SK-N-SH (cell line): Measurements from ENCODE around the gene RBPJL.

Experiments used
- EP300 ChIP-seq, 2 experiments: IDR thresholded peaks; 2 replicates each; pipeline versions ENCODE4 v1.4.0 to v1.6.1; 2012; ENCODE audit warnings: borderline replicate concordance in 1 of 2, low read depth in 1 of 2, low read length in 1 of 2
- EZH2phosphoT487 ChIP-seq: fragments of 200-600 bp; sonication (generic); IDR thresholded peaks from 2 replicates; pipeline ENCODE4 v1.6.1; 2017; ENCODE audit warnings: low read depth, mixed run types, mild to moderate bottlenecking, antibody characterized with exemption, moderate library complexity, borderline replicate concordance
- FOSL2 ChIP-seq: IDR thresholded peaks from 2 replicates; pipeline ENCODE4 v1.4.0; 2012; ENCODE audit warnings: low read depth, mild to moderate bottlenecking, moderate library complexity, borderline replicate concordance
- GABPA ChIP-seq: IDR thresholded peaks from 2 replicates; pipeline ENCODE4 v1.4.0; 2012; ENCODE audit warnings: low read depth, mild to moderate bottlenecking
- MEF2A ChIP-seq: IDR thresholded peaks from 2 replicates; pipeline ENCODE4 v1.4.0; 2012; ENCODE audit warnings: low read depth, borderline replicate concordance
- NFIC ChIP-seq: IDR thresholded peaks from 2 replicates; pipeline ENCODE4 v1.4.0; 2012; ENCODE audit warnings: borderline replicate concordance
- NRF1 ChIP-seq: IDR thresholded peaks from 2 replicates; pipeline ENCODE4 v1.6.1; 2012; ENCODE audit warnings: low read depth, mild to moderate bottlenecking, low read length
- POLR2AphosphoS5 ChIP-seq: IDR thresholded peaks from 2 replicates; pipeline ENCODE4 v1.6.1; 2012; ENCODE audit warnings: low read depth, low read length
- RAD21 ChIP-seq: IDR thresholded peaks from 2 replicates; pipeline ENCODE4 v1.6.1; 2012; ENCODE audit warnings: mild to moderate bottlenecking, low read length
- REST ChIP-seq: IDR thresholded peaks from 2 replicates; pipeline ENCODE4 v1.6.1; 2012; ENCODE audit warnings: mild to moderate bottlenecking, low read depth, low read length, moderate library complexity
- TAF1 ChIP-seq: IDR thresholded peaks from 2 replicates; pipeline ENCODE4 v1.6.1; 2012; ENCODE audit warnings: low read depth, mild to moderate bottlenecking, low read length, moderate library complexity, borderline replicate concordance
- TF ChIP-seq, protein P1 (sequence below): fragments of 200-600 bp; sonication (generic); IDR thresholded peaks from 2 replicates; pipeline ENCODE4 v1.6.1; 2017; ENCODE audit warnings: antibody characterized with exemption, mild to moderate bottlenecking, moderate library complexity
- TF ChIP-seq, protein P2 (sequence below): fragments of 150-350 bp; IDR thresholded peaks from 2 replicates; pipeline ENCODE4 v1.6.1; 2017; ENCODE audit warnings: antibody characterized with exemption, low read length, low read depth, borderline replicate concordance

DNA sequence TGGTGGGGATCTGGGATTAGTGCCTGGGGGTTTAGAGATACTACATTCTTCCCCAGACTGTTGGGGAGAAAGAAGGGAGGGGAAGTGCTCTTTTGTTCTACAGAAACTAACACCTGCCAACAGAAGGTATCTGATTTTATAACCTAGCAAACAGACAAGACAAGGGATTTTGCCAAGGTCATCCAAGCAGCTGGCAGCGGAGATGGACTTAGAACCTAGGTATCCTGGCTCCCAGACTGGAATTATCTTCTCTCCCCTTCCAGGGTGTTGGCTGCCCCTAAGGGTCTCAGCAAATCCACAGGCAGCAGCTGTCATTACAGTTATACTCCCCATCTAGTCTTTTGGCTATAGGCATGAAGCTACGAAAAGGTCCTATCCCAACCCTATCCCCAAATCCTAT is 33.2 kb downstream of the RBPJL start:
- TF ChIP-seq EP300 (IDR thresholded peaks at IDR 0.05; ENCODE audit: borderline replicate concordance in 1 of 2, low read depth in 1 of 2, low read length in 1 of 2) (no peak), NRF1 (no peak), RAD21 (no peak), TAF1 (no peak), NFIC (no peak), GABPA (no peak), REST (no peak), POLR2AphosphoS5 (no peak), FOSL2 (no peak), EZH2phosphoT487 (no peak), MEF2A (no peak)
- TF ChIP-seq, protein P1, sequence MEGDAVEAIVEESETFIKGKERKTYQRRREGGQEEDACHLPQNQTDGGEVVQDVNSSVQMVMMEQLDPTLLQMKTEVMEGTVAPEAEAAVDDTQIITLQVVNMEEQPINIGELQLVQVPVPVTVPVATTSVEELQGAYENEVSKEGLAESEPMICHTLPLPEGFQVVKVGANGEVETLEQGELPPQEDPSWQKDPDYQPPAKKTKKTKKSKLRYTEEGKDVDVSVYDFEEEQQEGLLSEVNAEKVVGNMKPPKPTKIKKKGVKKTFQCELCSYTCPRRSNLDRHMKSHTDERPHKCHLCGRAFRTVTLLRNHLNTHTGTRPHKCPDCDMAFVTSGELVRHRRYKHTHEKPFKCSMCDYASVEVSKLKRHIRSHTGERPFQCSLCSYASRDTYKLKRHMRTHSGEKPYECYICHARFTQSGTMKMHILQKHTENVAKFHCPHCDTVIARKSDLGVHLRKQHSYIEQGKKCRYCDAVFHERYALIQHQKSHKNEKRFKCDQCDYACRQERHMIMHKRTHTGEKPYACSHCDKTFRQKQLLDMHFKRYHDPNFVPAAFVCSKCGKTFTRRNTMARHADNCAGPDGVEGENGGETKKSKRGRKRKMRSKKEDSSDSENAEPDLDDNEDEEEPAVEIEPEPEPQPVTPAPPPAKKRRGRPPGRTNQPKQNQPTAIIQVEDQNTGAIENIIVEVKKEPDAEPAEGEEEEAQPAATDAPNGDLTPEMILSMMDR, result no peak
- TF ChIP-seq, protein P2, sequence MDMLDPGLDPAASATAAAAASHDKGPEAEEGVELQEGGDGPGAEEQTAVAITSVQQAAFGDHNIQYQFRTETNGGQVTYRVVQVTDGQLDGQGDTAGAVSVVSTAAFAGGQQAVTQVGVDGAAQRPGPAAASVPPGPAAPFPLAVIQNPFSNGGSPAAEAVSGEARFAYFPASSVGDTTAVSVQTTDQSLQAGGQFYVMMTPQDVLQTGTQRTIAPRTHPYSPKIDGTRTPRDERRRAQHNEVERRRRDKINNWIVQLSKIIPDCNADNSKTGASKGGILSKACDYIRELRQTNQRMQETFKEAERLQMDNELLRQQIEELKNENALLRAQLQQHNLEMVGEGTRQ, result no peak
